ENCODE data around the gene ZER1. TPM values are rescaled to one million over a fixed set of nuclear protein-coding genes. Genes with fewer than 3 reads are reported as not detected.
A peak's percentile ranks its signal among the peaks of the same experiment; 100 is the strongest.

Gene ZER1
- total RNA-seq, 1 donor from 2014 or later, result 38.0 TPM

- Mint-ChIP-seq H3K27me3 (ENCODE audit: unreplicated experiment) (peaks cover 7% of the 10 kb centered on the region), H3K27ac (ENCODE audit: unreplicated experiment) (peak within 1 kb of the TSS; percentile 78), H3K9me3 (ENCODE audit: unreplicated experiment) (peaks cover 4% of the 10 kb centered on the region), H3K4me1 (ENCODE audit: low read depth, unreplicated experiment) (peaks cover under 1% of the 10 kb centered on the region), H3K4me3 (ENCODE audit: unreplicated experiment) (peak within 1 kb of the TSS; percentile 89), H3K36me3 (ENCODE audit: unreplicated experiment) (no peaks in the 10 kb centered on the region)
- DNase-seq, result peak; percentile 88
- TF ChIP-seq CTCF (IDR thresholded peaks at IDR 0.05; ENCODE audit: partially characterized antibody, unreplicated experiment), result no peak
These were observed 47.6 kb downstream of the ZER1 start, which contains the start of gene ZDHHC12 for GRCh38 chr9:128723866-128724743. Gene ZDHHC12 (minus strand): TSS chr9:128724127. CDS start chr9:128724093, 34 bp downstream.

- Mint-ChIP-seq H3K27ac (ENCODE audit: unreplicated experiment) (peak overlapping the region; percentile 24), H3K36me3 (ENCODE audit: unreplicated experiment) (no peaks in the 10 kb centered on the region), H3K4me3 (ENCODE audit: unreplicated experiment) (peak overlapping the region; percentile 89), H3K4me1 (ENCODE audit: low read depth, unreplicated experiment) (no peaks in the 10 kb centered on the region), H3K9me3 (ENCODE audit: unreplicated experiment) (peaks cover 4% of the 10 kb centered on the region), H3K27me3 (ENCODE audit: unreplicated experiment) (peaks cover 7% of the 10 kb centered on the region)
- DNase-seq, result no peak
- TF ChIP-seq CTCF (IDR thresholded peaks at IDR 0.05; ENCODE audit: partially characterized antibody, unreplicated experiment), result no peak
These were observed 48.3 kb downstream of the ZER1 start for GRCh38 chr9:128723352-128723865.

GRCh38 chr9:128722380-128723351 is 49.1 kb downstream of the ZER1 start:
- peaks cover 7% of the 10 kb centered on the region for H3K27me3 Mint-ChIP-seq (ENCODE audit: unreplicated experiment)
- no peak overlapping the region for H3K27ac Mint-ChIP-seq (ENCODE audit: unreplicated experiment)
- H3K9me3 Mint-ChIP-seq (ENCODE audit: unreplicated experiment), result peaks cover 4% of the 10 kb centered on the region
- DNase-seq, result no peak
- no peaks in the 10 kb centered on the region for H3K4me1 Mint-ChIP-seq (ENCODE audit: low read depth, unreplicated experiment)
- TF ChIP-seq CTCF (IDR thresholded peaks at IDR 0.05; ENCODE audit: partially characterized antibody, unreplicated experiment), result no peak
- peak overlapping the region; percentile 30 for H3K4me3 Mint-ChIP-seq (ENCODE audit: unreplicated experiment)
- H3K36me3 Mint-ChIP-seq (ENCODE audit: unreplicated experiment), result no peaks in the 10 kb centered on the region

GRCh38 chr9:128721487-128722010 is 50.2 kb downstream of the ZER1 start:
- no peak for TF ChIP-seq CTCF (IDR thresholded peaks at IDR 0.05; ENCODE audit: partially characterized antibody, unreplicated experiment)
- Mint-ChIP-seq H3K9me3 (ENCODE audit: unreplicated experiment) (peaks cover 4% of the 10 kb centered on the region), H3K27me3 (ENCODE audit: unreplicated experiment) (peaks cover 7% of the 10 kb centered on the region), H3K4me3 (ENCODE audit: unreplicated experiment) (no peak overlapping the region), H3K27ac (ENCODE audit: unreplicated experiment) (no peak overlapping the region), H3K36me3 (ENCODE audit: unreplicated experiment) (no peaks in the 10 kb centered on the region), H3K4me1 (ENCODE audit: low read depth, unreplicated experiment) (no peaks in the 10 kb centered on the region)
- no peak for DNase-seq

All from glutamatergic neuron (in vitro differentiated cells).